Renal cortical epithelial cell (primary cell): ENCODE data around the gene TMEM108. TPM values are rescaled to one million over a fixed set of nuclear protein-coding genes. Genes with fewer than 3 reads are reported as not detected.

Experiments used
- DNase-seq: peaks from one replicate; pipeline ENCODE4 v3.0.0-alpha.2; 2011; ENCODE audit warnings: low read depth
- total RNA-seq: library from RNA; depleted of rRNA; stranded (reverse); fragments of >200 nt; gene quantifications from 2 replicates; pipeline ENCODE4 v1.2.3, GENCODE V29; 2014

TMEM108 gene
- total RNA-seq, 1 donor from 2014 or later = 0.25 TPM

DNA sequence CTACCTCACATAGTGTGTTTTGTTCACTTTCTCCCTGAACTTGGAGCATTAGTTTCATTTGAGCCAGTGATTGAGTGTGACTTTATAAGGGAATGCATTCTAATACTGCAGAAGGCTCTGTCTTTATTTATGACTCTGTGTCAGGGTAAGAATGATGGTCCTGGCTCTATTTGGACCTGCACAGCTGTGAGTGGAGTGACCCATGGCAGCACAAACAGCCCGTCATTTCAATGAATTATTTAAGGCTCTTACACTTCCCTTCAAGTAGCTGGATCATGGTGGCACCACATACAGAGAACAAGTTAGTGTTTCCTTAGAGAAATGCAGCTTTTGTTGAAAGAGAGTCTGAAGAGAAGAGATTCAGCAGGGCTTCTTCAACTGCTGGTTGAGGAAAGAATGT lies 16.4 kb downstream of the TMEM108 start:
- no peak for DNase-seq

DNA sequence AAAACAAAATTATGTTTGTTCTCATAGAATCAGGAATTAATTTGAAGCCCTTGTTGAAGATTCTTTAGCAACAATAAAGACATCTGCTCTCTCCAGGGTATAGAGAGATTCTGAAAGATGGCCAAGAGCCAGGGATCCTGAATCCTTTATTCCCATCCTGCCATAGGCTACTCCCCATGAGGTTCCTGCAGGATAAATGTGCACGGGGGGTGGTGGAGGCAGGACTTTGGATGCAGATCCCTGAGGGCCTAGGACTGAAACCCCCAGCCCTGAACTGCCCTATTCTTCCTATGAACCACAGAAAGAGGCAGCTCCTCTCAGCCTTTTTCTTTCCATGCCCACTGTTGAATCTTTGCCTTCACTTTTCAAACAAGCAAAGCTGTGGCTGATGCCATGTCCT lies 17.1 kb downstream of the TMEM108 start:
- no peak for DNase-seq

DNA sequence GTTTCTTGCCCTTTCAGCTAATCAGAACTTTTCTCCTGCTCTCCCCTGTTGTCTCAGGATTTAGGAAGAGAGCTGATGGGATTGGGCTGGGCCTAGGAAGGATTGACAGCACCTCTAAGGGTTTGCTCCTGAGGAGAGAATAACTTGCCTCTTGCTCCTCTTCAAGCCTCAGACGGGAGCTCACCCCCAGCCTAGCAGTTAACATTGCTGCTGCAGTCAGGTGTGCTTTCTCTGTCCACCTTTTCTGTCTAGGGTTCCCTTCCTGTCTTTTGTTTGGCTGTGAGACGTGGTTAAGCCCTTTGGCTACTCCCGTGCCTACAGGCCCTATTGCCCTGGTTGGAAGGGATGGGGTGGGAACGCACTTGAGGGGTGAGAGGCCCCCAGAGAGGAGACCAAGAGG lies 20.1 kb downstream of the TMEM108 start:
- DNase-seq = no peak

GRCh38 chr3:133058831-133059230 lies 20.6 kb downstream of the TMEM108 start:
- DNase-seq = no peak

DNA sequence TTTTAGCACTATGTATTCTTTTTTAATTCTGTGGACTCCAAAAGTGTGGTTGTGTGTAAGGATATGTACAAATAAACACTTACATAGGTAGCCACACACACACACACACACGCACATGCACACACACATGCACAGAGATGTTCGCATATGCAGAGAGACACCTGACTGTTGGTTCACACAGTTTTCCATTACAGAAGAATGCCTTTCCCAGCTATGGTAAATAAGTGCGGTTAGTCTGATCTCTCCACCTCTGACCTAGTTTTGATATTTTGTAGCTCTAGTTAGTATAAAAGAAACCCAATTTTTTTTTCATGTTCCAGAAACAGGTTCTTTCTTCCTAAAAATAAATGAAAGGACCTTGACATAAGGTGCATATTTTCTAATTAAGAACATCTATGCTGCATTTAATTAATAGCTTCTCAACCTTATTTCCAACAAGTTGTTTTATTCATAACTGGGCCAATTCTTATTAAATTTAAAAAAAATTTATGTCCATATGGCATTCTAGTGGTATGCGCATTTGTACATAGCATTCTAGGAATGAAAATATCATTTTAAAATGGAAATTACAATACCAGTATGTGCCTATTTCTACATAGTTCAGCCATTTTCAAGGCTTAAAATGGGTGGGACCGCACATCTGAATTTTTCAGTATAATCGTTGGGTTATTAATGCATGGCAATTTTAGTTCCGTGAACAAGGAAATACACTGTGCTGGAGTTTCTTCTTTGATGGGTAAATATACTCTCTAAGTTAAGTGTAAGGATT lies 27.2 kb downstream of the TMEM108 start:
- DNase-seq = no peak

- DNase-seq = no peak
Measured at GRCh38 chr3:133066026-133066425, 27.8 kb downstream of the TMEM108 start.

DNA sequence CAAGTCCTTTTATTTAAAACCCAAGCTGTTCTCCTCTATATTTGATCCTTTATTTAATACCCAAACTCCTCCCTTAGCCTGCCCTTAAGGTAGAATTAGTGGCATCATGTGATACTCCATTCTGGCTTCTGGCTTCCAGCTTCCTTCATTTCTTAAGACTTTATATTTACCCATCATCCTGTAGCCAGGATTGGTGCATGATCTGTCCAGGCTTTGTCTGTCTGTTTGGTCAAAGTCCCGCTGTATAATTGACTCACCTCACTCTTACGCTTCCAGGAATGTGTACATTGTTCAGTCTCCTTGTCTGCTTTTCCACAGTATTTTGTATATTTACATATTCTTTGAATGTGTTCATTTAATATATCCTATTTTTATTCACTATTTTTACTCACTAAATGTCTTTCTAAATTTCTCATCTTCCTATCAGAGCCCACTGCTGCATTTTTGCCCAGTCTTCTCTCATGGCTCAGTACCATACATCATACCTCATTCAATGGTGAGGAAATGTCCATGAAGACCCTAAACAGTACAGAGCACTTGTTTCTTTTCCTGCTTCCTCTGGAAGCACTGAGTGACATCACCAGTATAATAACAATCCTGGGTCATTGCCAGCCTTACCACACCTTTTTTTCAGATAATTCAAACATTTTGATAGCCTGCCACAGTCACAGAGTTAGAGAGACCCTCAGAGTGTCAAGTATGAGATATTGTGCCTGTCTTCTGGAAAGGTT lies 31.5 kb downstream of the TMEM108 start:
- DNase-seq = no peak

- DNase-seq = no peak
Measured at GRCh38 chr3:133074977-133075376, 36.8 kb downstream of the TMEM108 start.

- DNase-seq = no peak
Measured at GRCh38 chr3:133077688-133078087, 39.5 kb downstream of the TMEM108 start.

GRCh38 chr3:133079621-133080020 lies 41.4 kb downstream of the TMEM108 start:
- no peak for DNase-seq

- no peak for DNase-seq
Measured at GRCh38 chr3:133081016-133081415, 42.8 kb downstream of the TMEM108 start.

DNA sequence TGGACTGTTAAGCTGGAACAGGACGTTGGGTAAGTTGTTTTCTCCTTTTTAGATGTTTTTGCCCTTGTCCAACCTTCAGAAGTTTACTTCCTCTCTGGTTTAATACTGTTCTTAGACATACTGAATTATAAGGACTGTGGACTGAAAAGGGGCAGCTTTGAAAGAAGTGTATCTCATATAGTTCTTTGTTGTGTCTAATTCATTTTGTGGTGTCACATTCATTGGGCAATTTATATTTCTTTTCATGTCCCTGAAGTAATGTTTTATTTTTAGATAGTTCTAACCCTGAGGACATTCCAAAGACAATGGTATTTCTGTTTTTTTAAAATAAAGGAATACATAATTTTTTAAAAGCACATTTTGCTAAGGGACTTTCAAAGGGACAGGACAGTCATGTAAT lies 45.2 kb downstream of the TMEM108 start:
- DNase-seq = no peak

DNA sequence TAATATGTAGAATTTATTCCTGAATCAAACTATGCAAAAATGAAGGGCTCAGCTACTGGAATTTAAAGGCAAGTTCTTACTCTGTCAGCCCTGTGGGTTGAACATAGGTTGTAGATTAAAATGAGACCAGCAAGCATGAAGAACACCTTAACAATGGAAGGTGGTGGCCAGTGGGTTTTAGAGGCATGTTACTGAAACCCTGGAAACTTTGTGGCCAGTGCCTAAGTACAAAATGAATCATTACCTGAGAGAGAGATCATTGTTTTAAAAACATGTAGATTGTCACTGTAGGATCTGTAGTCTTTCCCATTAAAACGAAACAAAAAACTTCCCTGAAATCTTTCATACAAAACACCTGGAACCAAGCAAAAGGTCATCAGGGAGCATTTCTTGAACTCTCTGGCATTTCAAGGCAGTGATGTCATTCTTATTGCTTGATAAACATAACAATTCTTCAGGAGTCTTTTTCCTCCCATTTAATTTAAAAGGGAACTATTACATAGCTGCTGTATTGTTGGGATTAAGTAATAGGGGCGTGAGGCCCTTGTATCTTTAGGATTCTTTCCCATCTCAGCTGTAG lies 51.8 kb downstream of the TMEM108 start:
- DNase-seq = peak; percentile 77

DNA sequence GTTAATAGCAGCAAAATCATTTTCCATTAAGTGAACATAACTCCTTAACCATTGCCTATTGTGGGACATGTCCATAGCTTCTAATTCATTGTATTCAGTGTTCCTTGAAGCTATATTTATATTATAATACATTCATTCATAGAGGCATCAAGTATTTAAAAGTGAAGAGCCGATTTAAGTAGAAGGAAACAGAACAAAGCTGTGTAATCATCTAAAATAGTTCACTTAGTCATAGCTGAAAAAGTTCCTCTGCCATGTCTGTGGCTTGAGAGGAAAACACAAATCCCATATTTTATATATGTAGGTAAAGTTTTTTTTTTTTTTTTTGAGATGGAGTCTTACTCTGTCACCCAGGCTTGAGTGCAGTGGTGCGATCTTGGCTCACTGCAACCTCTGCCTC lies 54.5 kb downstream of the TMEM108 start:
- no peak for DNase-seq

DNA sequence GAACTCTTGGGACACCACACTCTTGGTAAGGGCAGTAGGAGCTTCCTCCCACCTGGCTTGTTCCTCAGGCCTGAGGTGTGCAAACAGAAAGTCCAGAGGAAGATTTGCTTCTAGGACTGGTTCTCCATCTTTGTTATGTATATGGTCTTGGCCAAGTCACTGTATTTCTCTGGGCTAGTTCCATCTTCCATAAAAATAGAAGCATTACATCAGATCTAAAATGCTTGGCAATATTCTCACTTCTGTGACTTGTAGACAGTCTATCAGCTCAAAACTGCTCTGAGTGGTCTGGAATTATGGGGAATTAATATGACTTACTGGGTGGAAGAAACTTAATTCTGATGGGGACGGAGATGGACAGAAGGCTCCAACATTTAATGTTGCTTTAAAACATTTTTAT lies 55.2 kb downstream of the TMEM108 start:
- no peak for DNase-seq

- DNase-seq = peak; percentile 74
Measured at GRCh38 chr3:133096900-133097613, 58.9 kb downstream of the TMEM108 start.

- no peak for DNase-seq
Measured at GRCh38 chr3:133103706-133104105, 65.5 kb downstream of the TMEM108 start.

DNA sequence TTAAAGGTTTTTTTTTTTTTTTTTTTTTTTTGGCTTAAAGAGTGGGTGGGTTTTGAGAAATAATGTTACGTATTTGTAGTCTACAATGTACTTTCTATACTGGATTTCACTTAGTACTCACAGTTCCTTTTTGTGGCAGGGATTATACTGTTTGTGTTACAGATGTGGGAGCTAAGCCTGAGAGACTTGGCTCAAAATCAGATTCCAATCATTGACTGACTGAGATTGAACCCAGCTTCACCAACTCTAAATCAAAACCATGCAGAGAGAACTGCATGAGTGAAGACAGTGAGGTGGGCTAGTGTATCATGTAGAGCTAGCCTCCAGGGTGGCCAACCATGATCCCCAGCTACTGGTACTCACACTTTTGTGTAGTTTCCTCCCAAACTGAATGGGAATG lies 68.0 kb downstream of the TMEM108 start:
- no peak for DNase-seq

GRCh38 chr3:133112666-133113065 lies 74.5 kb downstream of the TMEM108 start:
- no peak for DNase-seq

DNA sequence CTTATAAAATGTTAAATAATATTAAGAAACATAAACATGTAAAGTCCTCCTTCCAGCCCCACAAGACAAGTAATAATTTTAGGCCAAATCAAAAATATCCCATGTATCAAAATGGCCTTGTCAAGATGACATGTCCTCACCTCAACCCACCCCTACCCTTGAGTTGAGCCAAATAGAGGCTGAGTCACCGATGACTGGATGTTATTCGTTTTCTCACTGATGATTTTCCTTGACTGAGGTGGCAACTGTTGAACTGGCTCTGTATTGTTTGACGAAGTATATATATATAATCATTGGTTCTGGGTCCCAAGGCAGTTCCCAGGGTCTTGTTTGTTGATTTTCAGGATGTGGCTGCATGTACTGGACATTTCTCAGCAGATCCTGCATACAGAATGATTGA lies 75.3 kb downstream of the TMEM108 start:
- DNase-seq = peak; percentile 33

- no peak for DNase-seq
Measured at GRCh38 chr3:133113927-133114597, 75.9 kb downstream of the TMEM108 start.

- no peak for DNase-seq
Measured at GRCh38 chr3:133115176-133115575, 77.0 kb downstream of the TMEM108 start.
